IPS-NIHi11 (cell line): ENCODE measurements around the gene ABHD11.
"Not testable (repeated sequence)": the region's sequence is repeated elsewhere in the genome, so short reads cannot be mapped to it uniquely, and the experiment has no call there.

ENCODE experiments used
- DNase-seq: peaks from one replicate; pipeline ENCODE4 v3.0.0; 2012; ENCODE audit warnings: mixed read lengths, low spot score

ABHD11 gene

DNA sequence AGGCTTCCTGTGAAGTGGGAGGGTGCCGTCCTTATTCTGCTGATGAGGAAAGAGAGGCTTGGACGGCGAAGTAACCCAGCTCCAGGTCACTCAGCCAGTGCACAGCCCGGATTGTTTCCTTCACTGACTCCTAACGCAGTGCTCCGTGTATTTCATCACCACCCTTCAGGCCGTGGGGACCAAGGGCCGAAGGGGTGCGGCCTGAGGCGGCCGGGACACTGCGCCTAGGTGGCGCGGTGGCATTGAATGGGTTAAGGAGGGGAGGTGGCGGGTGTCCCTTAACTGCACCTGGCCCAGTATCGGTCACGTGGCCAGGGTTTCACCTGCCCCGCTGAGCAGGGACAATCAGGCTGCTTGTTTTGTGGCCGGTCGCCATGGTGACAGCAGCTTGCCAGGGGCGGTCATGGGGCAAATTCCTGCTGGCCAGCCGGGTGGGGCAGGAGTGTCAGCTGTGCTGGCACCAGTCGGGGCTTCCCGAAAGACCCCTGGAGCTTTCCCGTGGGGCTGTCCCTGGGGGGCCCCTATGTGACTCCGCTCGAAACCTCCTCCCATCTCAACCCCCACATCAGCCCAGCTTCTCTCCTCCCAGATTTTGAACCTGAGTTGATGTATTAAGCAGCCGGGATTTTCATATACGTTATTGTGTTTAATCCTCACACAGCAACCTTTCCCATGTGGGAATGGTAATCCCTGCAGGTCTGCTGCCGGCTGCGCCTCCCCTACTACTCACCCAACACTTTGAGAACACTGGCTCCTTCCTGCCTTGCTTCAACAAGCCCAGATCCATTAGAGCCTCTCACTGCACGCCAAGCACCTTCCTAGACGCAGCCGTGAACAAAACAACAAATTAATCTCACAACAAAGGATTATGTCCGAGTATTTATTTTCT is 4.4 kb upstream of the ABHD11 start:
- peak; percentile 91 for DNase-seq

- peak; percentile 29 for DNase-seq
These were observed 3.7 kb upstream of the ABHD11 start for GRCh38 chr7:73742338-73742752.

GRCh38 chr7:73741600-73741999 is 3.0 kb upstream of the ABHD11 start:
- peak; percentile 29 for DNase-seq

- DNase-seq: no peak
These were observed 2.2 kb upstream of the ABHD11 start for GRCh38 chr7:73740771-73741170.

GRCh38 chr7:73740212-73740611 is 1.6 kb upstream of the ABHD11 start:
- DNase-seq: no peak

GRCh38 chr7:73739387-73739767 is 775 bp upstream of the ABHD11 start:
- no peak for DNase-seq

- DNase-seq: peak; percentile 83
These were observed 386 bp downstream of the ABHD11 start for GRCh38 chr7:73738220-73738611.

DNA sequence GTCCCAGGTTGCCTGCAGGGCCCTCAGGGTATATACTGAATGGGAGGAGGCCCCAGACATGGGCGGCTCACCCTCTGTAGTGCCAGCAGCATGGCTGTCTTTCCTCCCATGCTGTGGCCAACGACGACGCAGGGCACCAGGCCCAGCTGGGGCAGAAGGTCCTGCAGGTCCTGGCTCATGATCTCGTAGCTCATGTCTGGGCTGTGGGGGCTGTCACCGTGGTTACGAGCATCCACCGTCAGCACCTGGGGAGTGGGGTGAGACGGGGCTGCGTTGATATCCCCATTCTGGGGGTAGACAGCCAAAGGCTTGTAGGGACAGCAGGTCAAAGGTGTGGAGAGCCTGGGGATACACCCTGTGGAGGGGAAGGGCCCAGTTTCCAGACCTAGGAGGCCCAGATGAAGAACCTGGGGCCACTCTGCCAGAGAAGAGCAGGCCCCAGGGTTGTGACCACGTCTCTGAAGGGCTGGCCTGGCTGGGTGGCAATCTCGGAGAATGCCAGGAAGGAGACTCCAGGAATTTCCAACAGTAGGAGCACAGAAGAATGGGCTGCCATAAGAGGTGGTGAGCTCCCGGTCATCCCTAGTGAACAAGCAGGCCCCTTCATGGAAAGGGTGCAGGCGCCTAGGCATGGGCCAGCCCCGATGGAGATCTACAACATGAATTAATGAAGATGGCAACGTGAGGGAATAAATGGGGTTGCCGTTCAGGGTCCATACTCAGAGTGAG is 947 bp downstream of the ABHD11 start:
- DNase-seq: no peak

DNA sequence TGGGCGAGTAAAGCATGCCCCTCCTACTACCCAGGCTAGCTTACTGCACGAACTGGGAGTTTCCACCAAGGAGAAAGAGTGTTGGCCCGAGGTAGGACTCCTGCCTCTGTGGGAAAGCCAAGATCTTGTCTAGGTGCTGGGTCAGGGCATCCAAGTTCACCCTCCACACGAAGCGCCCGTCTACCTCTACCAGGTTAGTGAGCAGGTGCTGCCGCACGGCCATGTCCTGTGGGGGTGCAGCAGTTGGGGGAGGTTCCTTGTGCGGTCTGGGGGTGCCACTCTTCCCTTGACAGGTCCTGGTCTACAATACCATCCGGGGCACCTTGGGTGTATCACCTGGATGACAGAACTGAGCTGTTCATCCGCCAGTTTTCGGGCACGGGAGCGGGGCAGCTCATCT is 1.7 kb downstream of the ABHD11 start:
- no peak for DNase-seq

DNA sequence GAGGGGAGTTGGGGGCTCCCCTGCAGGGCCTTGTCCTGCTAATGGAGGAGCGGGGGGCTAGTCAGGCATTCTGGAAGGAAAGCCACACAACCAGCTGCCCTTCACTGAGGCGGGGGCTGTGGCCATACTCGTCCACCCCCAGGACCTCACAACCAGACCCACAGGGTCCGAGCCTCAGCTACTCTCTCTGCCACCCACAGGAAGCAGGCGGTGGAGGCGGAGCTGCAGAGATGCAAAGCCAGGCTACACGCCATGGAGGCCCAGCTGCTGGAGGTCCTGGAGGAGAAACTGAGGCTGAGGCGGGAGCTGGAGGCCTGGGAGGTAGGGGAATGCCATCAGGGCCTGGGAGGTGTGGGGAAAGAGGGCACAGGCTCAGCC is 3.1 kb downstream of the ABHD11 start:
- no peak for DNase-seq

DNA sequence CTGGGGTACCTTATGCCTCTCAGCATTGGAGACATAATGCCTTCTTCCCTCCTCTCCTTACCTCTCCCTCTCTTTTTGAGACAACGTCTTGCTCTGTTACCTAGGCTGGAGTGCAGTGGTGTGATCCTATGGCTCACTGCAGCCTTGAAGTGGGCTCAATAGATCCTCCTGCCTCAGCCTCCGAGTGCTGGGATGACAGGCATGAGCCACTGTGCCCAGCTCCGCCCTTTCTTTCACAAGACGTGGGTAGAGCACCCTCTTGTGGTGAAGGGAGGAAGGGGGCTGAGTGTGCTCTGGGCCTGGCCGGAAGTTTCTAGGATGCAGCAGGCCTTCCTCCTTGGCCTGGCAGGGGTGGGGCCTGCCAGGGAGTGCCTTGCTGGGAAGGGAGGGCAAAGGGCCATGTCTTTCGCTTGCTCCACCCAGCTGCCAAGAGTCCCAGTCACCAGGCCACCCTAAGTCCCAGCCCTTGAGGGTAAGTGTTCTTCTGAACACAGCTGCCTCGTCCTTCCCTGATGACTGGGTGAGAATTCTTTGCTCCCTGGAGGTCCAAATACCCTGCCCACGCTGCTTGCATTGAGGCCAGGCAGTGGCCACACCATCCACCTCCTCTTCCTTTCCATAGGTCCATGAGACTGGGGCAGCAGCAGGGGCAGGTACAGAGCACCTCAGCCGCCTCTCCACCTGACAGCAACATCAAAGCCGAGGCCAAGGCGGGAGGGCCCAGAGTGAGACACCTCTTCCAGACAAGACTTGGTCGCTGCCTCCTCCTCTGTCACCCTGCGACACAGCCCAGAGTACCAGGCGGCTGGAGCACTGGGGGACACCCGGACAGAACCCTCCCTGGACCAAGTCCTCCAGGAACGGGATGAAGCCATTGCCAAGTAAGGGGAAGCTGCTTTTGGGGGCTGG is 3.7 kb downstream of the ABHD11 start:
- DNase-seq: peak; percentile 72

- DNase-seq: no peak
These were observed 6.2 kb downstream of the ABHD11 start for GRCh38 chr7:73732397-73732796.

DNA sequence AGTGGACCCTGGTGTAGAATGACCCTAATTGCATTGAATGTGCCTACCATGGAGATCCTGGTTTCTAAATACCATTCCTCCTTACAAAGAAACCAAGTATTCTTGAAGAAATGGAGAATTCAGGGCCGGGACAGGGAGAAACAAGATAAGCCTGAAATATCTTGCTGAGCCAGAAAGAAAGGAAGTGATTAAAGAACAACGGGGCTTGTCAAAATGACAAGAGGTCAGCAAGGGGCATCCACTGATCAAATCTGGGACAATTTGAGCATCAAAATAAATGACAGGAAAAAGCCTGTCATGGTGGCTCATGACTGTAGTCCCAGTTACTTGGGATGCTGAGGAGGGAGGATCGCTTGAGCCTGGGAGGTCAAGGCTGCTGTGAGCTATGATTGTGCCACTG is 8.1 kb downstream of the ABHD11 start:
- DNase-seq: no peak

DNA sequence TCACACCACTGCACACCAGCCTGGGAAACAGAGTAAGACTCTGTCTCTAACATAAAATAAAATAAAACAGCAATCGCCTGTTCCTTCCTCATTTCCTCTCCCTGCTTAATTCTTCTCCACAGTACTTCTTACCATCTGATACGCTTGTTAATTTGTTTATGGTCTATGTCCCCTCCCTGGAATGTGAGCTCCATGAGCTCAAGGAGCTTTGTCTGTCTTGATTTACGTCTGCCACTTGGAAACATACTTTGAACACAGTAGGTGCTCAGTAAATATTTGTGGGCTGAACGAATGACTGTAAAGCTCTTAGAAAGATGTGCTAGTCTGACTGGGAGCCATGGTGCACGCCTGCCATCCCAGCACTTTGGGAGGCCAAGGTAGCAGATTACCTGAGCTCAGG is 10.1 kb downstream of the ABHD11 start:
- DNase-seq: no peak

- no peak for DNase-seq
These were observed 10.7 kb downstream of the ABHD11 start for GRCh38 chr7:73727952-73728351.

GRCh38 chr7:73726083-73726466 is 12.5 kb downstream of the ABHD11 start:
- DNase-seq: no peak

GRCh38 chr7:73723813-73724212 is 14.8 kb downstream of the ABHD11 start:
- DNase-seq: no peak

GRCh38 chr7:73722785-73723184 is 15.8 kb downstream of the ABHD11 start:
- no peak for DNase-seq

GRCh38 chr7:73722182-73722581 is 16.4 kb downstream of the ABHD11 start:
- not testable (repeated sequence) for DNase-seq

DNA sequence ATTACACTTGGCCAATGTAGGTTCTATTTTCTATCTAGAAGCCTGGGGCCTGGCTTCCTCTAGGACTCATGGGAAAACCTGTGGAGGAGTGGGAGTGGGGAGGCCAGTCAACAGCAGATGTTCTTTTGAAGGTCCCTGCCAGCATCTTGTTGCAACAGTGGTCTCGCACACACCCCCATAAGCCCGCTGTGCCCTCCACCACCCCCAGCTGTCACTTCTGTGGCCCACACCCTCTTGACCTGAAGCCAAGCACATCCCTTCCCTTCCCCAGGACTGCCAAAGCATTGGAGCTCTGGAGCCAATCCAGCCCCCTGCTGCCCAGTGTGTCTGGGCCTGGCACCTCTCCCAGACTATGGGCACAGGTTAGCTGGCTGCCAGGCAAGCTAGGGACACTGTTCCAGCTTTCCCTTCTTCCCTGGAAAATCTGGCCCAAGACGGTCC is 17.2 kb downstream of the ABHD11 start:
- DNase-seq: no peak

GRCh38 chr7:73720443-73720842 is 18.2 kb downstream of the ABHD11 start:
- DNase-seq: not testable (repeated sequence)

GRCh38 chr7:73719806-73720169 is 18.8 kb downstream of the ABHD11 start:
- DNase-seq: no peak
